Panc1 (cell line): ENCODE measurements around the gene AGAP1. TPM values are rescaled to one million over a fixed set of nuclear protein-coding genes. Genes with fewer than 3 reads are reported as not detected.

Experiments used
- ATAC-seq: fragments of 200-7000 bp; cut with Tn5 transposase; 2 replicates; pipeline ENCODE4 v1.9.1; 2020; ENCODE audit warnings: mild to moderate bottlenecking, moderate library complexity
- BruUV-seq: library from RNA; stranded (reverse); fragments of 400-500 nt; replicated peaks from 2 replicates; lab custom pipeline; 2021; lab: Mats Ljungman, UMichigan
- CTCF ChIA-PET: fragments of 300-600 bp; sonication (Branson Sonifier 250); formaldehyde crosslinking; loops from one replicate; lab custom pipeline; 2022; ENCODE audit warnings: antibody characterized with exemption; lab: Charles Lee
- POLR2A ChIA-PET: fragments of 300-600 bp; sonication (Branson Sonifier 250); formaldehyde crosslinking; loops from one replicate; lab custom pipeline; 2022; ENCODE audit warnings: antibody characterized with exemption; lab: Charles Lee
- DNase-seq: peaks from one replicate; pipeline ENCODE4 v3.0.0-alpha.2; 2010; ENCODE audit warnings: low read depth, low spot score
- H3K27ac ChIP-seq: 2 replicates; pipeline ENCODE4 v1.5.1; 2011; ENCODE audit warnings: mild to moderate bottlenecking, low read length, inconsistent platforms
- H3K27me3 ChIP-seq: fragments of 200-500 bp; sonication (Bioruptor generic); 2 replicates; pipeline ENCODE4 v1.6.0; 2014; ENCODE audit warnings: low read length, inconsistent platforms; ENCODE audit not compliant: control insufficient read depth, insufficient read depth
- H3K36me3 ChIP-seq: fragments of 200-500 bp; sonication (Bioruptor generic); 2 replicates; pipeline ENCODE4 v1.5.1; 2014; ENCODE audit warnings: inconsistent platforms, mild to moderate bottlenecking, low read length, moderate library complexity; ENCODE audit not compliant: control insufficient read depth, insufficient read depth
- H3K4me1 ChIP-seq: 2 replicates; pipeline ENCODE4 v1.5.1; 2011; ENCODE audit warnings: inconsistent platforms, mild to moderate bottlenecking, low read length, moderate library complexity; ENCODE audit not compliant: control insufficient read depth, insufficient read depth
- H3K4me3 ChIP-seq, 2 experiments: 2 replicates each; pipeline ENCODE4 v1.5.1; 2011 to 2012; ENCODE audit warnings: low read depth in 2 of 2, low read length in 2 of 2, mild to moderate bottlenecking in 2 of 2, inconsistent platforms in 1 of 2, moderate library complexity in 1 of 2
- H3K9me3 ChIP-seq: fragments of 200-500 bp; sonication (Bioruptor generic); 2 replicates; pipeline ENCODE4 v1.5.1; 2014; ENCODE audit warnings: low read depth, mild to moderate bottlenecking, inconsistent platforms, low read length, moderate library complexity; ENCODE audit not compliant: control insufficient read depth, insufficient read depth
- POLR2AphosphoS5 ChIP-seq: IDR thresholded peaks from 2 replicates; pipeline ENCODE4 v1.6.1; 2012; ENCODE audit warnings: mild to moderate bottlenecking, low read depth, low read length, moderate library complexity
- REST ChIP-seq, 2 experiments: IDR thresholded peaks; 2 replicates each; pipeline ENCODE4 v1.6.1; 2011 to 2012; ENCODE audit warnings: low read depth in 2 of 2, control low read depth in 1 of 2, low read length in 1 of 2, mild to moderate bottlenecking in 1 of 2, moderate library complexity in 1 of 2; ENCODE audit not compliant: insufficient read depth in 1 of 2
- SIN3A ChIP-seq: IDR thresholded peaks from 2 replicates; pipeline ENCODE4 v1.6.1; 2012; ENCODE audit warnings: low read depth, mild to moderate bottlenecking, low read length, moderate library complexity, borderline replicate concordance; ENCODE audit not compliant: insufficient read depth
- TCF7L2 ChIP-seq: IDR thresholded peaks from 2 replicates; pipeline ENCODE4 v1.6.1; 2011; ENCODE audit warnings: mild to moderate bottlenecking, low read depth, low read length, inconsistent platforms
- in situ Hi-C: cut with HindIII; loops from 2 replicates; pipeline ENCODE4 v1.10.0; 2016; ENCODE audit warnings: low sequenced_read_pairs, low pct_unique_long_range_greater_than_20kb
- intact Hi-C: fragments of 100-400 bp; cut with micrococcal nuclease; formaldehyde crosslinking; loops from one replicate; pipeline ENCODE4 v1.10.0; 2022; ENCODE audit not compliant: unreplicated experiment
- total RNA-seq: library from RNA; stranded (reverse); gene quantifications from one replicate; pipeline ENCODE4 v1.2.1, GENCODE V29; 2021; ENCODE audit not compliant: unreplicated experiment
- TF ChIP-seq, protein P1 (sequence below): fragments of 450-650 bp; IDR thresholded peaks from 2 replicates; pipeline ENCODE4 v1.5.1; 2017; ENCODE audit warnings: mild to moderate bottlenecking

AGAP1 gene
- total RNA-seq, 1 experiment from 2014 or later: 38.9 TPM

GRCh38 chr2:236082061-236082460 lies 588.2 kb downstream of the AGAP1 start:
- BruUV-seq: no TSS peak
- no peak overlapping the region for H3K27ac ChIP-seq
- ATAC-seq: no peak
- TF ChIP-seq, protein P1, sequence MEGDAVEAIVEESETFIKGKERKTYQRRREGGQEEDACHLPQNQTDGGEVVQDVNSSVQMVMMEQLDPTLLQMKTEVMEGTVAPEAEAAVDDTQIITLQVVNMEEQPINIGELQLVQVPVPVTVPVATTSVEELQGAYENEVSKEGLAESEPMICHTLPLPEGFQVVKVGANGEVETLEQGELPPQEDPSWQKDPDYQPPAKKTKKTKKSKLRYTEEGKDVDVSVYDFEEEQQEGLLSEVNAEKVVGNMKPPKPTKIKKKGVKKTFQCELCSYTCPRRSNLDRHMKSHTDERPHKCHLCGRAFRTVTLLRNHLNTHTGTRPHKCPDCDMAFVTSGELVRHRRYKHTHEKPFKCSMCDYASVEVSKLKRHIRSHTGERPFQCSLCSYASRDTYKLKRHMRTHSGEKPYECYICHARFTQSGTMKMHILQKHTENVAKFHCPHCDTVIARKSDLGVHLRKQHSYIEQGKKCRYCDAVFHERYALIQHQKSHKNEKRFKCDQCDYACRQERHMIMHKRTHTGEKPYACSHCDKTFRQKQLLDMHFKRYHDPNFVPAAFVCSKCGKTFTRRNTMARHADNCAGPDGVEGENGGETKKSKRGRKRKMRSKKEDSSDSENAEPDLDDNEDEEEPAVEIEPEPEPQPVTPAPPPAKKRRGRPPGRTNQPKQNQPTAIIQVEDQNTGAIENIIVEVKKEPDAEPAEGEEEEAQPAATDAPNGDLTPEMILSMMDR: no peak
- TF ChIP-seq REST (IDR thresholded peaks at IDR 0.05; ENCODE audit: insufficient read depth in 1 of 2, low read depth in 2 of 2, low read length in 1 of 2) (no peak), TCF7L2 (no peak), POLR2AphosphoS5 (no peak), SIN3A (no peak)
- no peak overlapping the region for H3K4me3 ChIP-seq
- ChIA-PET POLR2A (no interaction called here), CTCF (no interaction called here)
- H3K27me3 ChIP-seq: no peaks in the 10 kb centered on the region
- in situ Hi-C loops (no loop called here), intact Hi-C loops (no loop called here)
- H3K36me3 ChIP-seq: no peaks in the 10 kb centered on the region
- no peaks in the 10 kb centered on the region for H3K4me1 ChIP-seq
- H3K9me3 ChIP-seq: no peaks in the 10 kb centered on the region
- no peak for DNase-seq

DNA sequence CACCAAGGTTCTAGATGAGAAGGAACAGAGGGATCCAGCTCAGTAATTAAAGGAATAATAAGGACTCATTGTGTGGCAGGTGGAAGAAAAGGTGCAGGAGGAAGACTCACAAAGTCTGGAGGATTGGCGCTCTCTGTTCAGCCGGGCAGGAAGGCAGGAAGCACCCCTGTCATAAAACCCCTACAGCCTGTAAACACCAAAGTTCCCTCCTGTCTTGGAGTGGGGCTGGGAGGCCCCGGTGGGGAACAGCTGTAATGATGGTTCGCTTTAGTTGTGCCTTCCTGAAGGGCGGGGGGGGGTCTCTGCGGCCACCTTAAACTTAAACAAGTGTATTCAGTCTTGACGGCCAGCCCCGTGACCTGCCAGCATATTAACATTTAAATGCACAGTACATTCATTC lies 590.1 kb downstream of the AGAP1 start:
- in situ Hi-C loops (no loop called here), intact Hi-C loops (no loop called here)
- TF ChIP-seq POLR2AphosphoS5 (no peak), REST (IDR thresholded peaks at IDR 0.05; ENCODE audit: insufficient read depth in 1 of 2, low read depth in 2 of 2, low read length in 1 of 2) (no peak), SIN3A (no peak), TCF7L2 (no peak)
- TF ChIP-seq, protein P1: no peak
- Histone ChIP-seq H3K27me3 (no peaks in the 10 kb centered on the region), H3K4me3 (no peak overlapping the region), H3K36me3 (no peaks in the 10 kb centered on the region), H3K4me1 (no peaks in the 10 kb centered on the region), H3K27ac (no peak overlapping the region), H3K9me3 (no peaks in the 10 kb centered on the region)
- POLR2A ChIA-PET: no interaction called here
- no TSS peak for BruUV-seq
- CTCF ChIA-PET: no interaction called here
- no peak for DNase-seq
- ATAC-seq: no peak
